ENCODE measurements around the gene PKNOX2.

The PKNOX2 gene

DNA sequence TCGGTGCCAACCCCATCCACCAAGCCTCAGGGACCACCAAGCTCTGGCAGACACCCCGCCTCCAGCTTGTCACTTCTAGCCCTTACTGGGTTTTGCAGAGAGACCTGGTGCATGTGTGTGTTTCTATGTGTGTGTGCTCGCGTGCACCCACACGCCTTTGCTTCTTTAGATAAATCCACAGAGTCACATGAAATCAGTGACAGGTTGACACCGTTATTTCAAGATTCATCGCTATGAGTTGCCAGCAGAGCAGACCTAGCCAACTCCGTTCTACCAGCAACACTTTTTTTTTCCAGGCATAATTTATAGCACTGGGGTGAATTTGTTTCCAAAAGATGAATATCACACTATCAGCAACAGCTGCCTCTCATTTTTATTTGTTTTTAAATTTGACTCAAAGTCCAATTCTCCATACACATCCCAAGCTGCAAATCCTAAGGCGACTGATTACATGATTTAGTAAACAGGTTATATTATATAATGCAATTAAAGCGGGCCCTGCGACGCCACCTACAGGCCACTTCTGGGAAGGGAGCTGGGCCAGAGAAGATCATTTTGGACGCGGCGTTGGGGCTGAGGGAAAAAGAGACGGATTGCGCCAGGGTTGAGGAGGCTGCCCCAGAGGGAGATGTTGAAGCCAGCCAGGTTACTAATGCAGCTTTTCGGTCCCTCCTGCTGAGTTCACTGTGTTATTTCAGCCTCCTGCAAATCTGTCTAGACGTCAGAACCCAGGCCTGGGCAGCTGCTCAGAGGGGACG is 181.0 kb downstream of the PKNOX2 start:
- no peak for DNase-seq

DNA sequence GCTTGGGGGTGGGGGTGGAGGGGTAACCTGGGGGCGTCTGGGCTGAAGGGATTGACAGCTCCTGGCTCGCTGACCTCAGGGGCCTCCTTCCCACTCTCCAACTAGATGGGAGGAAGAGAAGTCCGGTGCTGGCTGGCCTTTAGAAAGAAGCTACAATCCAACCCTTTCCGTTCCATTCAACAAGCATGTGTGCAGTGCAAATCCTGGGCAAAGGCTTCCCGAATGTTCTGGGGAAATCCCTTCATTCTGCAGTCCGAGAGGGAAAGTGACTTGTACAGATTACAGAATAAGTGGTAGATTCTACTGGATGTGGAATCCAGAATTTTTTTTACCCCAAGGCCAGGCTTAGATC is 181.6 kb downstream of the PKNOX2 start:
- DNase-seq: no peak

- DNase-seq: no peak
Observed at GRCh38 chr11:125346565-125347260, 182.2 kb downstream of the PKNOX2 start.

DNA sequence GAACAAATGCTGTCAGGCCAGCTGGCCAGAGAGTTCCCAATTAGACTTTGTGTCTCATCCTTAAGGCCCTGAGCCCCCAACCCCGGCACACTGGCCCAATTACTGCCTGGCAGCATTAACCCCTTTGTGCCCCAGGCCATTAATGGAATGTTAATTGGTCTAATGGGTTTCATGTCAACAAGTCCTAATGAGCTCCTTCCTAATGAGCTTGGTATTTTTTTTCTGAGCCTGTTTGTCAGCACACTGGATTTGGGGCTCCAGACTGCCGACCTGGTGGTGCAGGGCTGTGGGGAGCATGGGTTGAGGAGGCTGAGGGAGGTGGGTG is 182.7 kb downstream of the PKNOX2 start:
- no peak for DNase-seq

DNA sequence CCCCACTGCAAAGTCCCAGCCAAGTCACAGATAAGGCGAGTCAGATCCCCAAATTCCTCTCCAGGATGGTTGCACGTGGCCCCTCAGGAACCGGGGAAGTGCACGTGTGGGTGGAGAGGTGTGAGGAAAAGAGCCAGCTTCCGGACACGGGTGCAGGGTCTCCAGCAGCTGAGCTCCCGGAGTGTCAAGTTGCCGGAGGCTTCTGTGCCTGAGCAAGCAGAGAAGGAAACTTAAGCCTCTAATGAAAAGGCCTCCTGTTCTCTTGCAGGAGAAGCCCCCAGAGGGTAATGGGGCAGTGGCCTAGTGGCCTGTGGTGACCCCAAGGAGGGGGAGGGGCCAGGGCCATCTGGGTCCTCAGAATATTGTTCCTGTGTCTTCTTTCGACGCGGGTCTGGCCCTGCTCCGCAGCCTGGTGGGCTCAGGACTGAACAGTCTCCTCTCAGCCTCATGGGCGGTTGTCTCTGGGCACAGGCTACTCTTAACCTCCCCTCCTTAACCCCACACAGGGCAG is 183.6 kb downstream of the PKNOX2 start:
- no peak for DNase-seq

GRCh38 chr11:125348674-125349309 is 184.2 kb downstream of the PKNOX2 start:
- no peak for DNase-seq

GRCh38 chr11:125350206-125351032 is 185.9 kb downstream of the PKNOX2 start:
- no peak for DNase-seq

DNA sequence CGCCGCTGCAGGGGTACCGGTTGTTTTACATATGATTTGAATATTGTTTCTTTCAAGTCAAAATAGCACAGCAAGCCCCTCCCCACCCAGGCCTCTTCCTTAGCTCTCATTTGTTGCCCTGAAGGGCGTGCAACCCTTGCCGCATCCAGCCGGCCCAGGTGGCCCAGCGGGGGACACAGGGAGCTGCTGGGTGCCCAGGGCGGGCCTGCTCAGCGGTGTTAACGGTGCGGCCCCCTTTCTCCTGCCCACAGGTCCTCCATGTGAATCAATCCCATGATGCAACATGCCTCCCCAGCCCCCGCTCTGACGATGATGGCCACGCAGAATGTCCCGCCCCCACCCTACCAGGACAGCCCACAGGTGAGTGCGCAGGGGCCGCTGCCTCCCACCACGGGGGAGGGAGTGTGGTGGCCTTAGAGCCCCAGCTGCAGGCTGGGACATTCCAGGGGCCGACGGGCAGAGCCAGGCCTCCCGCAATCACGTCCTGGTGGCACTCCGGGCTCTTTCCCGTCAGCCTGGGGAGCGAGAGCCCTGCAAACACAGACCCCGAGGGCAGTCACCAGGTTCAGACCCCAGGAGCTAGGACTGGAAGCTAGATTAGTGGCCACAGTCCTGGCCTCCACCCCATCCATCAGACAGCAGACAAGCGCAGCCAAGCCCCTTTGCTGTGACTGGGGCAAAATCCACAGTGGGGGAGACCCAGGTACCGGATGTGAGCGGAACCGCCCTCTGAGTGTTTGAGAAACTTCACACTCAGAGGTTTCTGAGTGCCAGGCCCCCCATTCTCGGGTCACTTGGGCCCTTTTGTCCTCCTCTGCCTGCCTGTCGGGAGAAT is 186.7 kb downstream of the PKNOX2 start:
- DNase-seq: no peak

- no peak for DNase-seq
Observed at GRCh38 chr11:125351868-125352250, 187.3 kb downstream of the PKNOX2 start.

GRCh38 chr11:125356797-125357196 is 192.2 kb downstream of the PKNOX2 start:
- no peak for DNase-seq

- DNase-seq: no peak
Observed at GRCh38 chr11:125357551-125357950, 193.0 kb downstream of the PKNOX2 start.

DNA sequence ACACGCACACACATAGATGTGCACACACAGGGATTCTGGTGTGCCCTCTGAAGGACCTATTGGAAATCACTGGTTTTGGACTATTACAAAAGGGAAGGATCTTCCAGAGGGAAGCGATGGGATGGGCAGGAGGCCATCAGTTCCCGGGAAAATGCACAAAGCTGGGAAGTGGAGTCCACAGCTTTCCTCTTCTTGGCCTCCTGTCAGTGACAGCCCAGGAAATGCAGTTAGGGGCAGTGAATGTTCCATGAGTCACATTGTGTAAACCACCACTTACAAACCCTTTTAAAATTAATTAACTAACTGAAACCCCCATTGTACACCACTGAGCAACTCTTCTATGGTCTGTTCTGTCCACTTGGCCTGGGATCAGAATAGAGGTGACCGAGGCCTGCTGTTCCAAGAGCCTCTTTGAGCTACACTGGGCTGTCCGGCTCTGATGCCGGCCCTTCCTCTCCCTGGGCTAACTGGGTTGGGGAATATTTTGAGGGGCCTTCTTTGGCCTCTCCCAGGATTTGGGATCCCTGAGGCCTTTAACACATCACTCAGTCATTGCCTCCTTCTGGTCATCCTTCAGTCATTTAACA is 193.8 kb downstream of the PKNOX2 start:
- DNase-seq: no peak

- no peak for DNase-seq
Observed at GRCh38 chr11:125359130-125359529, 194.6 kb downstream of the PKNOX2 start.

DNA sequence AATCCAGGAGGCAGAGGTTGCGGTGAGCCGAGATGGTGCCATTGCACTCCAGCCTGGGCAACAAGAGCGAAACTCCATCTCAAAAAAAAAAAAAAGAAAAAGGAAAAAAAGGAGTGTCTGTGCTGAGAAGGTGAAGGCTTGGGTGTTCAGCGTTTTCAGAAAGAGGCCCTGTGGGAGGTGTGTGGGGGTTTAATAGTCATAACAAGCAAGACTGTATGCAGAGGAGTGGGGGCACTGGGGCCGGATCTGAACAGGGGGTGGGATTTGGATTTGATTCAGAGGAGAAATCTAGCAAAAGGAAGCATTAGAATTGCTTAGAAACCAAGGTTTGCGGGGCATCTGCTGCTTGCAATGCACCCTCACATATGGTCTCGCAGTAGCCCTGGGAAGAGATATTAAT is 195.5 kb downstream of the PKNOX2 start:
- DNase-seq: no peak

DNA sequence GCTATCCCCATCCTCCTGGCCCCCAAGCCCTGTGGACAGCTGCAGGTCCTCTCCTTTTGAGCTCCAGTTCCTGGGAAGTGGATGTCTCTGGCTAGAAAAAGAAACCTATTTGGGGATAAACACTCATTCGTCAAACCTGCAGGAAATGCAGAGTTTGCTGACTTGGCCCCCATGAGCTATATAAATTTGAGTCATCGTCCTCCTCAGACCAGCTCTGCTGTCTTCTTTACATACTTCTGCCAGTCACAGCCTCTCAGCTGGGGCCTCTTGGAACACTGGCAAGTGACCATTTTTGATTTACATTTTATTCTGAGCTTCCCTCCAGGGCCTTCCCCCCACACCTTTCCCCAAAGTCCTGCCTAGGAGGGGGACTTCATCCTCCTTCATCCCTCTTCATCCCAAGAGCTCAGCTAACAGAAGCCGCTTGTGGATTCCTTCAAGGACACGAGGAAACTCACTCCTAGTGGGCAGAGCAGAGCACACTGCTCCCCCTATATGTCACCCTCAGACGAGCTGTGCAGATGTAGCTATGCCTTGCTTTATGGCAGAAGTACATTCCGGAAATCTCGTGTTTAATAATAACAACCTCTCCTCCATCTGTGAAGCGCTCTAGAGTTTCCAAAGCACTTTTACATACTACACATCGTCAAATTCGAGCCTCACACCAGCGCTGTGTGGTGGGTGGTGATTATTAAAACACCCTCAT is 199.7 kb downstream of the PKNOX2 start:
- DNase-seq: no peak

DNA sequence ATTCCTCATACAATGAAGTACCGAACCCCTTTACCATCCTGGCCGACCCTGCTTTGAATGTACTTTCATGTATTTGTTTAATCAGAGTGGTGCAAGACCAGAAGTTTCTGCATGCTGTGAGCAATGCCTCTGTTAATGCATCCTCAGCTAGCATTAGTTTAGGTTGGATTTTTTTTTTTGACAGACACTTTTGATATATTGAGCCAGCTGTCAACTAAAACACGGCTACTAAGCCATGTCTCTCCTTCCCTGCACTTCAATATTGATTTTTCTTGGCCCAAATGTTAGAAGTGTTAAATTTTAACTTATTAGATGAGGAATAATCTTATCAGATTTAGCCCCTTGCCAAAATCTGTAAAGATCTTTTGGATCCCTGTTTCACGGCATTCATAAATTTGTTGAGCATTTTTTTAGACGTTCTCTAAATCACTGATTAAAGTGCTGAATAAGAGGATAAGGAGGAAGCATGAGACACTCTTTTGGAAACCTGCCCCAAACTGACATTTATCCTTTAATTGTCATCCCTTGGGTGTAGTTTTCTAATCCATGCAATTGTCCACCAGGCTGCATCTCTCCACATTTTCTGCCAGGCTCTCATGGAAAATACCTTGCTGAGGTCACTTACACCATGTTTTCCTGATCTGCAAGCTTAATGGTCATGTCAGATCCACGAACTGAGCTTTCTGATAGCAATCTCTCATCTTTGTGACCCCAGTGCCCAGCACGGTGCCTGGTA is 200.8 kb downstream of the PKNOX2 start:
- no peak for DNase-seq

- DNase-seq: no peak
Observed at GRCh38 chr11:125367710-125368109, 203.2 kb downstream of the PKNOX2 start.

- no peak for DNase-seq
Observed at GRCh38 chr11:125368757-125369156, 204.2 kb downstream of the PKNOX2 start.

DNA sequence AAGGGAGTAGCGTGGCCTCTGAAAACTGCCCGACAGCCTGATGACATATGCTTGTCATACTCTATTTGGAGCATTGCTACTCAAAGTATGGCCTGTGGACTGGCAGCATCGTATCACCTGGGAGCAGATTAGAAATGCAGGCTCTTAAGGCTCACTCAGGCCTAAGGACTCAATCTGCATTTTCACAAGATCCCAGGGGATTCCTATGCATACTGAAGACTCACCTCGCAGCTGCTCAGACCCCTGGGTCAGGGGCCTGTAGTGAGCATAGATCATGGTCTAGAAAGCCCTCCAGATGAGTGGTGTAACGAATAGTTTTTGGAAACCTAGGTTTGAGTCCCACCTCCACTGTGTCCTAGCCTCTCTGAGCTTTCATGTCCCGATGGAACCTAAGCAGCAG is 205.3 kb downstream of the PKNOX2 start:
- no peak for DNase-seq

DNA sequence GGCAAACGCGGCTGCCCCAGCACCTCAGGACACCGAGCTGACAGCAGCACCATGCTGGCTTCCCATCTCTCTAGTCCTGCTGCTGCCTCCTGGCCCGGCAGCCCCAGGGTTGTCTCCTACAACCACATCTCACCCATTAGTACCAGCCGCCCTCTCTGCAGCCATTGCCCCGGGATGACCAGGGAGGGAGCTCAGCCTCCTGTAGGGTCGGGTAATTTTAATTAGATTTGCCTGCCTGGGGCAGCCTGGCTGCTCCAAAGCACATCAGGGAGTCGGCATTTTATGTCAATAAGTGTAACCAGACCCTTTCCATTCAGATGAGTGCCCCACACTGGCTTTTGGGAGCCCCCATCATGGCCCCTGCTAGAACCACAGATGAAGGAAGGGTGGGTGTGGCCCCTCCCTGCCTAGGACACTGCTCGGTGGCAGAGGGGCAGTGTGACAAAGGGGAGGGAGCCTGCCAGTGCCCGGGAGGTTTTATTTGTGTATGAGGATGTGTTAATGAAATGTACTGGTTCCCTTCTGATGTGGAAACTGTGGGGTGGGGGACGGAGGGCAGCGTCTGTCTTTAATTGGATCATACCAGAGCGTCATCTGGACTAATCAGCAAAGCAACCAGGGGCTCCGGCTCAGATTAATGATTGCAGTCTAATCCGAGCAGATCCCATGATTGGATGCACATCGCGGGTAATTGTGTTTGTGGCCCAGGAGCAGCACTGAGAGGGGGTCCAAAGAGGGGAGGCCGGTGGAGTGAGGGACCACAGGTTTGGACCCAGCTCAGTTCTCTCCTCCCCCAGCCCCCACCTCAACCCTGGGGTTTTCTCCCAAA is 206.2 kb downstream of the PKNOX2 start:
- no peak for DNase-seq
